GM18520 (cell line): ENCODE data around the gene STN1.

Experiments
- ATAC-seq: cut with Tn5 transposase; IDR thresholded peaks from one replicate; pipeline ENCODE4 v1.9.1; 2021; ENCODE audit not compliant: unreplicated experiment

STN1 gene

DNA sequence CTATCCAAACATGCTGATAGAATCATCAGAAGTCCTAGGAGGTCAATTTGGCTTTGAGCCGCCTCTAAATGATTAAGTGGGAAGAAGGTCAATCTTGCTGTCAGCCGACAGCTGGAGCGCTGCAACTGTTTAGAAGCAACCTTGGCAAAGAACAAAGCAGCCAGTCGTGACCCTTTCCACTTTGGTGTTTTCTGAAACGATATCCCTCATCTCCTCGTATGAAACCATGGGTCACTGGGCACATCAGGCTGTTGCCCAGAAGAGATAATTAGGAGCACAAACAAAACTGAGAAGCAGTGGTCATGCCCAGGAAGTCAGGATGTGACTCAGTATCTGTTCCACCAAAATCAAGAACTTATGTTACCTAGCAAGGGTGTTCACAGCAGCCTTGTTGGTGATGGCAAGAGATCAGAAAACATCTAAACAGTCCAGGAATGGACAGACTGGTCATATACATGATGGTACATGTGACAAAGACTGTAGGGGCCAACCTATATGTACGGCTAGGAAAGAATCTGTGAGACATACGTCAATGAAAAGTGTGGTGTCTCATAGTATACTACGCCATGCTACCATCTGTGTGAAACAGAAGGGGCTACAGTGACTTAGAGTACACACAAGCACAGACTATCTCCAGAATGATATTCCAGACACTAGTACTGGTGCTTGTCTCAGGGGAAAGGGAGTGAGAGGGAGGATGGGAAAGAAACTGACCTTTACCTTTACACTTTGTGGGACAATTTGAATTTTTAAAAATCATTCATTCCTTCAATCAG lies 22.4 kb downstream of the STN1 start:
- no peak for ATAC-seq

DNA sequence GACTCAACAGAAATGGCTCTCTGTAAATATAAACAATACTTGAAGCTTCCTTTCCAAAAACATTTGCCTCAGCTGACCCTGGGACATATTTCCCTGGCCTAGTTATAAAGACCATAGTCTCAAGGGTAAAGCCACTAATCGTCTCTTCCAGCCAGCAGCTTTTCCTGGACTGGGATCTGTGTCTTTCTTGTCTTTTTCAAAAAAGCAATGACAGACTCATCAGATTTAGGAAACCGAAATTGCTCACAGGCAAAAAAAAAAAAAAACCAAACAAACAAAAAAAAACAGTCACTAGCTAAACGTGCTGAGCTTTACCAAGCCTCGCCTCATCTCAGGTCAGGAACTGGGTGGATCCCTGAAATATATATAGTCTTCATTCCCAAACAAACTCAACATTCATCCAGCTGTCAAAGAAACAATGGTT lies 23.5 kb downstream of the STN1 start:
- no peak for ATAC-seq

DNA sequence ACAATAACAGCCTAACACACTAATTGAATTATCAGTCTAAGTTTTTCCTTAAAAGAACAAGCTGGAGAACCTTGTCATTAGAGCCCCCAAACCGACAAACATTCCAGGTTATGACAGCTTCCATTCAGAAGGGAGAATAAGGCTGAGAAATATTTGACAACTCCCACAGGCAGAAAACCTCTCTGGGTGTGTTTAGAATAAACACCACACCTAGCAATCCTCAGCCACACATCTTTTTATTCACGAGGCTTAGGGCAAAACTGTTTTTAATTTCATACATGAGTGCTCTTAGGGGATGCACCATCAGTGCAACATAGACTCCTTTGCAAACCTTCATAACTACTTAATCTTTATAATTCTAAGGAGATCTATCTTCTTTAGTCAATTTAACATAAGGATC lies 24.2 kb downstream of the STN1 start:
- no peak for ATAC-seq

DNA sequence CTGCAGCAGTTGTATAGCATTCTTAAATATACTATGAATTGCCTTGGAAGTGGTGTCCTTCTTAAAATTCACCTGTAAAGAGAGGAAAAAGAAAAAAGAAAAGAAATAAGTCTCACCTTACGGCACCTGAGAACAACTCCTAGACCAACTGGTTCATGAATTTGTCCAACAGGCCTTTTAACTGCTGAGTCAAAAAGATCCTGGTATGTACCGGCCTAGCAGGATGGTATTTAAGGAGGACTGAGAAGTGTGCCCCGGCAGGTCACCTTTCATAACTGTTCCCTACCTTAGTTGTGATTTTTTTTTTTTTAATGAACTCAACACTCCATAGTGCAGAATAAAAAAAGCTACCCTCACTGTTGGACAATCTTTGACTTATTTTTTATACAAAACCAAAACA lies 25.8 kb downstream of the STN1 start:
- no peak for ATAC-seq

DNA sequence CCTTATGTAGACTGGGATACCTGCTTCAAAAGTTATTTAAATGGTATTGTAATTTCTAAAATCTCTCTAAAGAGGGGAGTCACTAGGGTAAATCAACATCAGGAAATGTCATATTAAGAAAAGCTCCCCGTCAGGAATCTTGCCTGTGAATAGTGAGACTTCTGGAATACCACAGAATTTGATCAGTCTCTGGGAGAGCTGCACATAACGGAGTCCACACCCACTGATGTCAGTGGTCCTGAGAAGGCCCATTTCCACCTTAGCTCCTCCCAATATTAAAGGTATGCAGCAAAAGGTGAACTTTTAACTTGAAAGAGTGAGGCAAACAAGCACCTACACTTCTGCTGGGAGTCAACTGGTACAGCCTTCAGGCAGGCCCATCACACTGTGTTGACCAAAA lies 27.3 kb downstream of the STN1 start:
- no peak for ATAC-seq

DNA sequence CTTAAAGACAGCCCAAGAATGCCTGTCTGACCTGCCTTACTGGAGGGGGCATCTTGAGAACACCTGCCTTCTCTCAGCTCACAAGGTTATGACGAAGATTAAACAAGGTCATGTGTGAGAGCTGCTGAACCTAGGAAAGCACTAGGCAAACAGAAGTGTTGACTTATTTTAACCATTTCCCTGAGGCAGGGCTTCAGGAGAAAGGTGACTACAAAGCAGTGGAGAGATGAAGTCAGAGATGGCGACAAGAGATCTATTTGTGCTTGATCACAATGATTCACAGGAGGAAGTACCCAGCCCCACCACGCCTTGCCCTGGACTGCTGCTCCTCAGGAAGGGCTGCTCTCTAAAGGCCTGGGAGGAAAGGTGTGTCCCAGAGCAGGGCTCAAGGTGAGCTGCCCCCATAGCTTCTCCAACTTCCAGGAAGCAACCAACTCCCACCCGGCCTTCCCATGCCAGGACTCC lies 27.8 kb downstream of the STN1 start:
- ATAC-seq = no peak

DNA sequence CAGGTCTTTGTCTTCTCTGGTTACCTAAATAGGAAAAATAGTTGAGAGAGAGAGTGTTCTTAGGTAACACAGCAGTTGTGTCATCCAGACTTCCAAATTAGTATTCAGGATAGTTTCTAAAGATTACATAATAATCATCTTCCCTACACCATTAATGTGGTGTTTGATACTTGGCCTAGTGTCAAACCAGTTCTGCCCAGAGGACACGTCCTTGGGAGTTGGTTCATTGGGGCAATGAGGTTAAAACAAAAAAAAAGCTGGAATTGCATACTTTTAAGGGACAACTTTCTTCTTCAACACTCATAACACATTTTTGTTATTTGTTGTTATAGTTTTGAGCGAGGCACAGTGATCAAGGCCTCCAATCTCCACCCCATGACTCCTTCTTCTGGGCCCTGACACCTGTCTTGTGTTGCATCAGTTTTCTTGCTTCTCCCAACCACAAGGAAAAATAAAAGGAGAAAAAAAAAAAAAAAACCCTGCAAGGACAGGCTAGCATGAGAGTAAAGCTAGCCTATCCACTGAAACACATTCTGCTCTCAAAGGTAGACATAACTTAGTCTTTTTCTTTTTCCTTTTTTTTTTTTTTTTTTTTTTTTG lies 28.8 kb downstream of the STN1 start:
- ATAC-seq = no peak

DNA sequence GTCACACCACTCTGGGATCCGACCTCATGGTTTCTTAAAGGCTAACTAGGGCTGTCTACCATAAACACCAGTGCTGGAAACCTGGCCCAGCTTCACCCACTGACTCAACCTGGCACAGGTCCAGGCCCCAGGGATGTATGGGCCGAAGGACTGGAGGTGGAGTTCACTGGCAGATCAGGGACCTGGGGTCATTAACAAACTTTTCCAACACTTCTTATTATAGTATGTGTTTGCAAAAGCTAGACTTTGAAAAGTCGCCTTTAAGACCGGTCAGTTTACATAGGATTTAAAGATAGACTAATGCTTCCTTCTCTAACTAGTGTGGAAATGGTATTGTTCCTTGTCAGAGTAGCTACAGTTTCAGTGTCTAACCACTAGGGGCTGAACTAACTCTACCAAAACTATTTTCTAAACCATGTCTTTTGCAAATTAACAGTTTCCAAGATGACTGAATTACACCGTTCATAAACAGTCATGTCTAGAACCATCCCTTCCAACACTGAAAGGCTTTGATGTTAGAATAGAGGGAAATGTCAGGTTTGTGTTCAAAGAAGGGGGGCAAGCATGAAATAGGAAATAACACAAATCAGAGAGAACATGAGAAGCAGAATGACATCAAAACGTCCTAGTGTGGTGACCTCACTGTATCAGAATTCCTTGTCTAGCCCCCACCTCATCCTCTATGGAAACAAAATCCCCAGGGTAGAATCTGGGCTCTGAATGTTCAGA lies 29.7 kb downstream of the STN1 start:
- peak; percentile 42 for ATAC-seq

DNA sequence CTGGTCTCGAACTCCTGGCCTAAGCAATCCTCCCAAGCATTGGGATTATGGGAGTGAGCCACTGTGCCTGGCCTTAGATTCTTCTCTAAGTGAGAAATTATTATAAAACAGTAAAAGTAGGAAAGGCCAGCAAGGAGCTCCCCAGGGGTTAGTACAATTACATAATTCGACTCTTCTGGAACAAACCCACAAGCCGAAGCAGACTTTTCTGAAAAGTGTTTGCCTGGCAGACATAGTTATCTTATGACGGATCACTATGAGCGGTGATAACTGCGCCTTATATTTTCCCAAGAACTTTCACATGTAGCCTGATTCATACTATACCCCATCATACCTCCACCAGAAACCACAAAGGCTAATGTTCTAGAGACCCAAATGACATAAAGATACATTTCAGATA lies 32.4 kb downstream of the STN1 start:
- ATAC-seq = no peak

DNA sequence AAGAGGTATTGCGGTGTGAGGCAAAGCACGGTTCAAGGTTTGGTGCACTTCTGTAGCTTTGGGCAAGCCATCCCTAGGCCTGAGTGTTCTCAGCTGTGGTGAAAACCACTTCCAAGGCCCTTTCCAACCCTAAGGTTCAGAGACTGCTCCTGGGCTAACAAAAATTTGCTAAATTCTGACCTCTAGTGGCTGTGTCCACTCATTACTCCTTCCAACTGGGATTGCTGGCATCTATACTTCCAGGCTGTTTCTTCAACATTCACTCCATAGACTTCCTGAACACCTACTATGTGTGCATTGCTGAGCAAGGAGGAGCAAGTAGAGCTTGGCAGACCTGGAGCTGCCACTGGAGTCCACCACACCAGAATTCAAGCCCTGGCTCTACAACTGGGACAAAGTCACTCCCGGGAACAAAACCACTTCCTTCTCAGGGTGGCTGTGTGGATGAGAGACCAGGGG lies 33.3 kb downstream of the STN1 start:
- no peak for ATAC-seq

DNA sequence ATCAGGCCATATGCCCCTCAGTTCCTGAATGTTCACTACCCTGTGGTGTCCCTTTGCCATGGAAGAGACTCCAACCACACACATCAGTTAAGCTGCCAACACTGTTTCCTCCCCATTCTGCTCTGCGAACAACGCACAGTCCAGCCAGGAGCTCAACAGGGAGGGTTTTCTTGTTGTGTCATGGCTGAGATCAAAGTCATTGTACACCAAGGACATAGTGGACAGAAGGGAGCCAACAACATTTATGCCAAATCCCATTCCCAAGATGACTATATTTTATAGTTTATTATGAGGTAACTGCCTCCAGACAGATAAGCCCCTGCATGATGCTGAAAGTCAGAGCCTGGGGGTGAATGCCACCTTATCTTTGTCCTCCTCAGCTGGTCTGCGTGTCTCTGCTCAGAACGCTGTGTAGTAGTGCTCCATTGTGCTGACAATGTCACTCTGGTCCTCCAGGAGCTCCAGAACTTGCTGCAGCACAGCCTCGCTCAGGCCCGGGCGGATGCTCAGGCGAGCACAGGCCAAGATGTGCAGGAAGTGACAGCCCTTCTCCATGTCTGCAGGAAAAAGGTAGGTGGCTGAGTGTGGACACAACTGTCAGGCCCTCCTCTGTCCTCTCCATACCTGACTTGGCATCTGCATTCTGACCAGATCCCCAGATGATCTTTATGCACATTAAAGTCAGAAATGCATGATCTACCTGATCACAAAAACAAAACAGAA lies 35.5 kb downstream of the STN1 start:
- no peak for ATAC-seq

DNA sequence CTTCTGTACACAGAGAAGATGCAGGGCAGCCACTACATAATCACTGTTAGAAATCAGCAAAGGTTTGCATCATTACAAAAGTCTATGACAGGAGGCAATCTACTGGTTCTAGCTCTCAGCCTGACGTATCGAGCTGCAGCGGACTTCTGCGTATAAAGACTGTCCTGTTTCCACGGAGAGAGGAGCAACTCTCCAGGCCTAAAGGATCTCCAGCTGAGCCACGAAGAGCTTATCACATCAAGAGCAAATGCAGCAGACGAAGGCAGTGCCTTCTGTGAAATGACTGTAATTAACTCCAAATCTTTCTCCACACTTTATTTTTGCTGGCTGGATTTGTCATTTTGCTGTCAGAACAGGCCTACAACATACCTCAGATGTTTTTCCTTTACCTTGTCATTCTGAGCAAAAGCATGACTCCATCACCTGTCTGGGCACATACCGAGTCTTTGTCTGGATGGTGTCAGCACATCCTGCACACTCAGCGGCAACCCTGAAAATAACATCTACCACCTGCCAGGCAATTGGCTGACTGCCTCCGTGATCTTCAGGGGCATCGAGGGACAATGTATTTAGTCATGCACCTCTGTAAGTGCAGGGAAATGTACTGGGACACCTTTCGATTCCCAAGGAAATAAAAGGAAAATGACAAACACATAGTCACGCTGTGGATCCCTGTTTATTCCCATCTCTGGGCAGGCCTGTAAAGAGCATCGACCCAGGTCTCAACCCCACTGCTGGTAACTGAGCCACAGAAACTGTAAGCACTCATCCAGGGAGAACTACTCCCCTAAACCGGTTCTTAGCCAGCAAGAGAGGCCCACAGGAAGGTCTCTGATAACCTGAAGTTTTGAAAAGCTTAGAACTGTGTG lies 36.3 kb downstream of the STN1 start:
- ATAC-seq = no peak

DNA sequence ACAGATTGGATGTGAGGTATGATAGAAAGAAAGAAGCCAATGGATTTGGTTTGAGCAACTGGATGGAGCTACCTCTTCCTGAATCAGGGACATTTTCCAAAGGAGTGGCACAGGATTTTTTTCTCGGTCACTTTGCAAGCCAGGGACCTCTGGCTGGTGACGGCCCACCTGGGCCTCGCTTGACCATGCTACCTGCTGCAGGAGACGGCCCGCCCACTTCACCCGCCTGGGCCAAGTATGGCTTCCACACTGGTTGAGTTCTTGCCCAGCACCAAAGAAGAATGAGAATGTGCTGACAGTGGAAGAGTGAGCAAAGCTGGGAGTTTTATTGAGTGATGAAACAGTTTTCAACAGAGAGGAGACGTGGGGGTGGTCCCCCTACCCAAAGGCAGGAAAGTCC lies 38.2 kb downstream of the STN1 start:
- ATAC-seq = no peak

DNA sequence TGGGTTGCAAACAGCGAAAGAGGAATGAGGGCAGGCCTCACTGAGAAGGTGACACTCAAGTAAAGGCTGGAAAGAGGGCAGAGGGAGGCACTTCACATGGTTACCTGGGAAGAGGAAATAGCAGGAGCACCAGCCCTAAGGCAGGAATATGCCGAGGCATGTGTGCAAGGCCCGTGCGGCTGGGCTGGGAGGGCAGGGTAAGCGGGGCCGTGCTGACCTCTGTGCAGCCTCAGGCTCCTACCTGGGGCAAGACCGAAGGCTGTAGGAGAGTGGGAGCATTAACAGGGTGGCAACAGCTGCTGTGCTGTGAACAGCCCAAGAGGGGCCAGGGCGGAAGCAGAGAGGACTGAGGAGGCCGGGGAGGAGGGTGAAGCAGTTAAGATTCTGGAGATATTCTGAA lies 38.6 kb downstream of the STN1 start:
- no peak for ATAC-seq

DNA sequence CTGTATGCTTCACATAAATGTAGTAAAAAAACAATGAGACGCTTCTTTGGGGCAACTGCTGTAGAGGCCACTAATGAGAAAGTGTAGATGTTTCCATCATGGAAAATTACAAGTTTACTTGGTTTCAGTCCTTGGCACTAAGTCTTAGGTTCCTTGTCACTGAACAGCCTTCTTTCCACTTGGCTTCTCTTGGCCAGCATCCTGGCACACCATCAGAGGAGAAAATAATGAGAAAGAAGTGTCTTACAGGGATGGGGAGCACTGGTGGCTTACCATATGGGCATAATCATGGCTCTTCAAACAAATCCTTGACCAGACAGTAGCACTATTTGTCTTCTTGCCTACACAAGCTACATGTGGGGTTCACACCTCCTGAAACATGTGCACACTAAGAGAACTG lies 40.1 kb downstream of the STN1 start:
- no peak for ATAC-seq

DNA sequence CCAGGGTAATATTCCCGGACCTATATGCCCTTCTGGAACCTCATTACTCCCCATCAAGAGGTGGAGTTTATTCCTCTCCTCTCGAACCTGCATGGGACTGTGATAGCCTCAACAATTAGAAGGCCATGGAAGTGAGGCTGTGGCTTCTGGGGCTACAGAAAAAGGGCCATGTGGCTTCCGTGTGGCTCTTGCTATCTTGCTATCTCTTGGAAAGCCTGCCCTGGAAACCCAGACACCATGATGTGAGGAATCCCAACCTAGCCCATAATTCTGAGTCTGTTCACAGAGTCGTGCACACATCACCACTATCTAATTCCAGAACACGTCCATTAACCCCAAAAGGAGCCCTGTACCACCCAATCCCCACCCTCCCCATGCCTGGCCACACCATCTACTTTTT lies 41.8 kb downstream of the STN1 start:
- ATAC-seq = no peak

DNA sequence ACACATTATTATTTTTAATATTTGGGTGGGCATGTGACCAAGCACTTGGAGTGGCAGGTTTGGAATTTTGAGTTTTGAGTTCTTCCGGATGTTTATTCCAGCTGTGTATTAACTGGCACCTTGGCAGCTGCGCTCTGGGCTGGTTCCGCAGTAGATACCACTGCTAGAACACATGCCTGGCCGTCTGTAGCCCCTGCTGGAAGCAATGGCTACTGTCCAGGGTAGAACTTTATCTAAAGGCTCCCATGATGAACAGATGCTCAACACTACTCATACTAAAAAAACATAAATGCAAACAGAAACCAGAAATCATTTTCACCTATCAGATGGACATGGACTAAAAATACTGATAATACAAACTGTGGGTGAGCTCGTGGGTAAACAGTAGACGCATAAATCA lies 43.3 kb downstream of the STN1 start:
- no peak for ATAC-seq

DNA sequence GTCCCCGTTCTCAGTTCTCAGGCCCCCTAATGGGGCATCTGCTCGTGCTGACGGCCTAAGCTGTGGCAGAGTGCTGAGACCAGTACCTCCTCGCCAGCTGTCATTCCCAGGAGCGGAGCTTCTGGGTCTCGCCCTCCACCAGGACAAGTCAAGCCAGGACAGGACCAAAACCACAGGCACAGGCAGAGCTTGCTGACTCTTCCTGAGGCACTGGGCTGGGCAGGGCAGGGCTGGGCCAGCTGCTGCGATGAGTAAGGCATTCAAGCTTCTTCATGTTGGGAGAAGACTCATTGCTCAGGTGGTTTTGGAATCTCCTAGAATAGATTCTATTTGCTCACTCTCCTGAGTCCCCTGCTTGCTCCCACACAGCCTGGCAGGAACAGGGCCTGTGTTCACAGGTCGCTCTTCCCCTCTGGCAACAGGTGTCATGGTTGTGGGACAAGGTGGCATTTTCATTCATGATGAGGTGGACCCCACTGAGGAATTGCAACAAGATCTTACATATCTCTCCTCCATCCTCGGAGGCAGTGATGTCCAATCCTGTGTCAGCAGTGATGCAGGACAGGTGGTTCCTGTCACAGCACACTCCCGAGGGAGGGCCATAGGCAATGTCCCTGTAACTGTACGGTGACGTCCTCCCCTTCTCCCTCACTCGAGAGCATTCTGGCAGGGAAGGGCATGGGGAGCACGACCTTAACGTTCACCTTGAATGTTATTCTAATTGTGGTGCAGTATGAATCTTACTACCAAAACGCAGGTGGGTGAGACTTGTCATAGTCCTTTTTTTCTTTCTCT lies 45.6 kb downstream of the STN1 start:
- no peak for ATAC-seq

DNA sequence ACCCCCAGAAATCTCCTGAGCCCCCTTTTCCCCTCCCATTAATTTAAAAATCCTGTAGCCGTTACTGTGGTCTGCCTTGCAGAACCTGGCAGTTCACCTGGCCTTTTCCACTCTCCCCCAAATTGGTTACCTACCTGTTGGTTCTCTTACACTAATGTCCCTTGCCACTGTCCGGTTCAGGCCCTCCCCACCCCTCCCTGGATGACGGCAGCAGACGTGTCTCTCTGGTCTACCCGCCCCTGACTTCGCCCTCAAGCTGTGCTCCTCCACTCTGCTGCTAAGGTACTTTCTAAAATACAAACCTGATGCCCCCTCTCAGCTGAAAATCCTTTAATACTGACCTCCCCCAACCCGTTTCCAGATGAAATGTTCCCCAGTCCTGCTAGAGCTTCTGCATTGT lies 47.0 kb downstream of the STN1 start:
- no peak for ATAC-seq

DNA sequence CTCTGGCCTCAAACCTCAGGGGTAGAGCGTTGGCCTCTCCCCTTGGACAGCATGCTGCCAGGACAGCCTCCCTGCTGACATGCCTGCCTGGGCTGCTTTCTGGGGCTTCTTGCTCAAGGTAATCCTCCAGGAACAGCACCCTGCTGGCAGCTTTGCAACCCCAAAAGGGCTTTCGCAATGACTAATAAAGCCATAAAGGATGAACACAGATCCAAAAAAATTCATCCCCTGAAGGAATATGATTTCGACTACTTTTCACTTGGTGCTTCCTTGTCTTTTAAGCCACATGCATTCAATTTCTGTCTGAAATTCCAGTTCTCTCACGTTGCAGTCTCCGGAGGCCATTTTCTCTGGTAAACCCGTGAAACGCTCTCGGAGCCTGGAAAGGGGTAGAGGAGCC lies 47.5 kb downstream of the STN1 start:
- no peak for ATAC-seq
